GM18520 (cell line): Measurements from ENCODE around the gene MTRF1.
"Not testable (repeated sequence)": the region's sequence is repeated elsewhere in the genome, so short reads cannot be mapped to it uniquely, and the experiment has no call there.

Source experiments
- ATAC-seq: cut with Tn5 transposase; IDR thresholded peaks from one replicate; pipeline ENCODE4 v1.9.1; 2021; ENCODE audit not compliant: unreplicated experiment

MTRF1 gene

DNA sequence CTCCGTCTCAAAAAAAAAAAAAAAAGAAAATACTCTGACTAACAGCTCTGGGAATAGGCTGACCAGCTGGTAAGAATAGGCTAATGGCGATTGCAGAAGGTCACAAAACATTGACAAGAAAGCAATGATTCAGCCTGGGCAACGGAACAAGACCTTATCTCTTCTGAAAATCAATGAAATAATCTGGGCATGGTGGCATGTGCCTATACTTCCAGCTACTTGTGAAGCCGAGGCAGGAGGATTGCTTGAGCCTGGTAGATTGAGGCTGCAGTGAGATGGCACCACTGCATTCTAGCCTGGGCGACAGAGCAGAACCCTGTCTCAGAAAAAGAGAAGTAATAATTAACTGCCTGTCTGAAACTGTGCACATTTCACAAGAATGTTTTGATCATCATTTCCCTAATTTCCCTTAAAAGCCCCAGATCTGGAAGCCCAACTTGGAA is 18.8 kb upstream of the MTRF1 start:
- ATAC-seq: no peak

DNA sequence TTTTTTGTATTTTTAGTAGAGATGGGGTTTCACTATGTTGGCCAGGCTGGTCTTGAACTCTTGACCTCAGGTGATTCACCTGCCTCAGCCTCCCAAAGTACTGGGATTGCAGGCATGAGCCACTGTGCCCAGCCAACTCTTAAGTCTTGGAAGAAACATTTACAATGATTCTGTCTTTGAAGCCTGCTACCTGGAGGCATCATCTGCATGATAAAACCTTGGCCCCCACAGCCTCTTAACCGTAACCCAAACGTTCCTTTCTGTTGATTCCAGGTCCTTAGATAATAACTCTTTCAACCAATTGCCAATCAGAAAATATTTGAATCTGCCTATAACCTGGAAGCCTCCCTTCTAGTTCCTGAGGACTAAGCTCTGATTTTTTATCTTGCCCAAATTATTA is 15.8 kb upstream of the MTRF1 start:
- ATAC-seq: not testable (repeated sequence)

DNA sequence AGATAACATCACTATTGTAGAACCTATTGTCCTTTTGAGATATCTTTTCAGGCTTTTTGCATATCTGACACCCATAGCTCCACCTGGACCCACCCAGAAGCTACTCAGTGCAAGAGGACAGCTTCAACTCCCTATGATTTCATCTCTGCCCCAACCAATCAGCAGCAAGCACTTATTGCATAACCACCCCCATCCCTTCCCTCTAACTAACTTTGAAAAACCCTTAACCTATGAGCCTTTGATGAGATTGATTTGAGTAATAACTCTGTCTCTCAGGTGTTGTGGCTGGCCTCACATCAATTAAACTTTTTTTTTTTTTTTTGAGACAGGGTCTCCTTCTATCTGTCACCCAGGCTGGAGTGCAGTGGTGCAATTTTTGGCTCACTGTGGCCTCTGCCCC is 13.4 kb upstream of the MTRF1 start:
- ATAC-seq: no peak

DNA sequence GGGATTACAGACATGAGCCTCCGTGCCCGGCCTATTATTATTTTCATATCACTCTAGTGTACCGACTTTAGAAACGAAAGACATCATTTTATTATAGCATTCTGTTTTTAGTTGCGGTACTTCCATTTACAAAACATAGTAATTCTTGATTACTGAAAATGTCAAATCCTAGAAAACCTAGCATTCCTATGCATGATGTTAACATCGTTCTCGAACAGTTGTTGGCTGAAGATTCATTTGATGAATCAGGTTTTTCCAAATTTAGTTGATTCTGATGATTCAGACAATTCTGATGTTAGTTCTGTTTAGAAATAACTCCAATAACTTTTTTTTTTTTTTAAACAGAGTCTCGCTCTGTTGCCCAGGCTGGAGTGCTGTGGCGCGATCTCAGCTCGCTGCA is 11.5 kb upstream of the MTRF1 start:
- no peak for ATAC-seq

DNA sequence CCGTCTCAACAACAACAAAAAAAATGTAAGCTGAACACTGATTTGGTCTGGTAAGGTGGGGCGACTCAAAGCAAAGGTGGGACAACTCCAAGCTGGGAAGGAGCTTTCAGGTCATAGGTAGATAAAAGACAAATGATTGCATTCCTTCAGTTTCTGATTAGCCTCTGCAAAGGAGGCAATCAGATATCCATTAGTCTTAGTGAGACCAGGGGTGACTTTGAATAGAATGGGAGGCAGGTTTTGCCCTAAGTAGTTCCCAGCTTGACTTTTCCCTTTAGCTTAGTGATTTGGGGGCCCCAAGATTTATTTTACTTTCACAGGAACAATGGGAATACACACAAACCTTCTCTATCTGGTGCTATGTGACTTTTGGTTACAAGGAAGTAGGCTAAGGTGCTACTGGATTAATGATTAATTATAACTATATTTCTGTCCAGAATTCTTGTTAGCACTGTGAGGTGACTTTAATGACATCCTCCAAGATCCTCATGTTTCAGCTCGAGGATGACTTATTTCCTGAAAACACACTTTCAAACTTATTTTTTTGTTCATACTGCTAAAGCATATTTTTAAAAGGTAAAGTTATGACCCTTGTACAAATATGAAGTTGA is 10.6 kb upstream of the MTRF1 start:
- ATAC-seq: no peak

DNA sequence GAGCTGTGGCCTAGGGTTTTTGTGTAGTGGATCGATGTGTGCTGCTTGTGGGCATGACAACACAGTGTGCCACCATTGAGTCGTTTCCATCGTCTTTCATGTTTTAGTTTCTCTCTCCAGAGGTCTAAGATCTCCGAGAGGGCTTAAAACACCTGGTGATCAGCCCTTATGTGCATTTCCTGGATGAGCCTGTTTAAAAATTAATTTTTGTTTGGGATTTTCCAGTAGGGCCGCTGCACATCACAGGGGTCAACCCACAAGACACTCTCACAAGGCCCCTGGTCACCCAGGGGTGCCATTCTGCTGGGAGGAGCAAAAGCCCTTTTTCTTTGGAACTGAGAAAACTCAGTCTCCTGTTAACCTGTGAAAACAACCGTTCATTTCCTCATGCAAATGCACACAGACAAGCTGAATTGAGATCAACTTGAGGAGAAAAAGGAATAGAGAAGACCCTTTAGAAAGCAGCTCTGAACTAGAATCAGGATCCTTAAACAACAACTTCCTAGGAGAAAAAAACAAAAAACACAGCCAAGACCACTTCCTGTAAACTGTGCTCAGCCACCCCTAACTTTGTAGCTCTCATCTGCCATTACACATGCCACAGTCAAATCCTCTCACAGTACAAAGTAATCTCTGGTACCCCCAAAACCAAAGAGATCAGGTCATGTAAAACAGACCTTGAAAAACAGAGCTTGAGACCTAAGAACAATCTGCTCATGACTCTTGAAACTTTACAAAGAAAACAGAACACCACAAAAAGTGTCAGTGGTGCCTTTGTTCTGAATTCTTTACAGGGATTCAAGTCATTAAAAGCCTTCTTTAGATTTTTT is 8.3 kb upstream of the MTRF1 start:
- ATAC-seq: no peak

DNA sequence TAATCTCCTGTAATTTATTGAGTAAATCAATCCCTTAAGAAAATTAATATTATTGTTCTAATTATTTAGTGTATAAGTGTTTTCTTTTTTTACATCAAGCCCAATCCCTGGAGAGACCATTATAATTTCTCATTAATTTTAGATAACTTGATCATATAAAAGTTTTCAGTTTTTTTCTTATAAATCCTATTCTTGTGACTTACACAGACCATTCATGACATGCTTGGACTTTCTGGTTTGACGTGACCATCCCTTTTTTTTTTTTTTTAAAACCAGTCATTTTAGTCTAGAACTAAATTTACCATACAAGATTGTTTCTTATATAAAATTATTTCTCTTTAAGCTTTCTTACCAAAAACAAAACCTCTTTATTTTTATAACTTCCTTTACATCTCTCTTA is 5.4 kb upstream of the MTRF1 start:
- ATAC-seq: no peak

DNA sequence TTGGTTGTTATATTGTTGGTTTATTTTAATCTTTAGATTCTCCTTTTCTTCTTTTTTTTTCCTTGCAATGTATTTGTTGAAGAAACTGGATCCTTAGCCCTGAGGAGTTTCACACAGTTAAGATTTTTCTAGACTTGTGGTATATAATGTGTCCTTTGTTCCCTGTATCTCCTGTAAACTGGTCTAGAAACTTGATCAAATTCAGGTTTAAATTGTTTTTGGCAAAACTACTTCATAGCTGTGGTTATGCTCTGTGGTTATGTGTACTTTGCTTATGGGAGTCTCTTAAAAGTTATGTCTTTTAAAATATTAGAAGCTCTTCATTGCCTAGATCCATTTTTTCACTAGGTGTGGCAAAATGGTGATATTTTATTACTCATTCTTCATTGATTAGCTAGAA is 3.7 kb upstream of the MTRF1 start:
- no peak for ATAC-seq

DNA sequence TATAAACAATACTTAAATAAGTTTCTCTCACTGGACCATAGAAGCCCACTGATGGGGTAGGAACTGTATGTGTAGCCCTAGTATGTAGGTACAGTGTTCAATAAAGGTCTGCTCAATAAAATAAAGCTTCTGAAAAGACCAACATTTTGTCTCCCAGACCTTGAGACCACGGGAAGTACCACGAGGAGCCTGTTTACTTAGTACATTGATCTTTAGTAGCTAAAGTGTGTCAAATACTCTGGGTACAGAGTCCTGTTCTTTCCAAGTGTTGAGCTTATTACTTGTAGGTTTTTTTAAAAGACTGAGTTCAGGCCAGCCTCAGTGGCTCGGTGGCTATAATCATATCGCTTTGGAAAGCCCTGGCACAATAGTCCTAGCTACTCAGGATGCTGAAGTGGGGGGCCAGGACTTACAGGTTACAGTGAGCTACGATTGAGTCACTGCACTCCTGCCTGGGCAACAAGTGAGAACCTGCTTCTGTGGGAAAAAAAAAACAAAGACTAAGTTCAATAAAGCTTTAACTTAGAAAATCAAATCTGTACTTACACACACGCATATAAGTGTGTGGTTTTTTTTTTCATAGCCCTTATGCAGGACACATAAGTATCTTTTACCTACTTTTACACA is 3.4 kb downstream of the MTRF1 start:
- ATAC-seq: no peak

DNA sequence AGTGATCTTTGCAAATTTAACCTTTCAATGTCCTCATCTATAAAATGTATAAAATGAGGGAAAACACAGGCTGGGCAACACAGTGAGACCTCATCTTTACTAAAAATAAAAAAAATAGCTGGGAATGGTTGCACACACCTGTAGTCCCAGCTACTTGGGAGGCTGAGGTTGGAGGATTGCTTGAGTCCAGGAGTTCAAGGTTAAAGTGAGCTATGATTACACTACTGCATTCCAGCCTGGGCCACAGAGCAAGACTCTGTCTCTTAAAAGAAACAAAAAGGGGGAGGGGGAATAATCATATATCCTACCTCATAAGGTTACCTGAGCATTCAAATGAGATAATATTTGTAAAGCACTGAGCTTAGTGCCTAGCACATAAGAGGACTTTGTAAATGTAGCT is 5.8 kb downstream of the MTRF1 start:
- ATAC-seq: no peak

DNA sequence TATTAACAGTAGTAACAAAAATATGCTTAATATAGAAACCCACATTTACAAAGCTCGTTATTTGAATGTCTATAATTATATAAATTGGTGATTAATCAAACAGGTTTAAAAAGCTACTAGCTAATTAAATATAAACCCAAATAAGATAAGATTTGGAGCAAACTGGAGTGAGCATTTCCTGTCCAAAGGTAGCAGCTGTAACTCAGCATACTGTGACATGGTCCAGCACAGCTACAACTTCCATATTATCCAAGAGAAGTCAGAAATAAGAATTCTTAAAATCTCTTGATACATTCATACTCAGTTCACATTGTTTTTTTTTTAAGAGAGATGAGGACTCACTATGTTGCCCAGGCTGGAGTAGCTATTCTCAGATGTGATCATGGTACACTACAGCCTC is 8.5 kb downstream of the MTRF1 start:
- ATAC-seq: no peak

DNA sequence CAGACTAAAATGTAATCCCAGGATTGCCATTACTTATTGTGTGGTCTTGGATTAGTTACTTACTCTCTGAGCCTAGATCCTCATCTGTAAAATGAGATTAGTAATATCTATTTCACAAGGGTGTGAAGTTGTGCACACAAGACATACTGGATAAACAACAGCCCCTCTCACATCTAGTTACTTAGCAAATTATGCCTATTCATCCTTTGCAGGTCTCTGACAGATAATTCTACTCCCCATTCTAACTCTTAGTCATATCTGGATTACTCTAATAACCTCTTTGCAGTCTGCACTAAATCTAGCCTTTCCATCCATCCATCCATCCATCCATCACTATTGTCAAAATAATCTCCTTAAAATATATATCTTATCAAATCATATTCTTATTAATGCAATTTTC is 12.4 kb downstream of the MTRF1 start:
- ATAC-seq: no peak

DNA sequence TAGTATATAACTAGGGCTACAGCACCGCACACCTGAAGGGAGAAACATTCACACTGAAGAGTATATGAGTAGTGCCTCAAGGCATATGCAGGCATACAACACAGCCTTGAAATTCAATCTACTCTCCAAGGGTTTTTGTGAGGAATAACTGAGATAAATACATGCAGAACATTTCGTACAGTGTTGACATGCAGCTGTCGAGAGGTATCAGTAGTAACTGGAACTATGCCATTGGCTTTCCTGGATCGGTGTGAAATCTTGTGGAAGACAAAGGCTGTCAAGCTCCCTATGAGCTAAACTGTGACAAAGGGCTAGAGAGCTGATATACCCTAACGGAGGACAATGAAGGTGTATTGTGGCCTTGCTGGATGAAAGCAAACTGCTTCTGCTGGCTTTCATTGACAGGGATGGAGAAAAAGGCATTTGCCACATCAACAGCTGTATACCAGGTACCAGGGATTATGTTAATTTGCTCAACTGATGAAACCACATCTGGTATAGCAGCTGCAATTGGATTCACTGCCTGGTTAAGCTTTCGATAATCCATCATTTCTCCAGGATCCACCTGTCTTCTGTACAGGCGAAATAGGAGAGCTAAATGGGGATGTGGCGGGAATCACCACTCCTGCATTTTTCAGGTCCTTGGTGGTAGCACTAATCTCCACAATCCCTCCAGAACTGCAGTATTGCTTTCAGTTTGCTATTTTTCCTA is 16.3 kb downstream of the MTRF1 start:
- no peak for ATAC-seq

DNA sequence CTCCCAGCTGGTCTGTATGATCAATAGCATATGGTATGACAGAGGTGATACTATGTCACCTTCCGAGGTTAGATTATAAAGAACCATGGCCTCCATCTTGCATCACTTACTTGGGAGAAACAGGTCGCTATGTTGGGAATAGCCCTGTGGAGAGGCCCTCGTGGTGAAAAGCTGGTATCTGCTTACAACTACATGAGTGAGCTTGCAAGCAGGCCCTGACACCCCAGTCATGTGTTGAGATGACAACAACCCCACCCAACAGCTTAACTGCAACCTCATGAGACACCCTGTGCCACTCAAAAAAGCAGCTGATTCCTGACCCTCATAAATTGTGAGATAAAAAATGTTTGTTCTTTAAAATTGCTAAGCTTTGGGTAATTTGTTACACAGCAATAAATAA is 18.8 kb downstream of the MTRF1 start:
- no peak for ATAC-seq

DNA sequence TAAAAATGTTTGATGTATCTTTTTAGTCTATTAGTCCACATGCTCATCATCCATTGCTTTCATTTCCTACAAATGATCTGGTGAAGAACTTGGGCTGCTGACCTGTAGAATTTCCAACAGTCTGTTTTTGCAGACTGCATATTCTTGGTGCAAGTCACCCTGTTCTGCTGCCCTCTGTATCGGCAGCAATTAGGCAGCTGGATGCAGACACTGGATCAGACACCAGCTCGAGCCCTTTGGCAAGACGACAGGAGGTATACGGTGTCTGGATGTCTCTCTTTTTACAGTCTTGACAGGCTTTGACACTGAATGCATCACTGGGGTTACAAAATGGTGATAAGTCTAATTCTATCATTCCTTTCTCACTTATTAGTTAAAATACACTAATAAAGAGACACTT is 21.8 kb downstream of the MTRF1 start:
- no peak for ATAC-seq

DNA sequence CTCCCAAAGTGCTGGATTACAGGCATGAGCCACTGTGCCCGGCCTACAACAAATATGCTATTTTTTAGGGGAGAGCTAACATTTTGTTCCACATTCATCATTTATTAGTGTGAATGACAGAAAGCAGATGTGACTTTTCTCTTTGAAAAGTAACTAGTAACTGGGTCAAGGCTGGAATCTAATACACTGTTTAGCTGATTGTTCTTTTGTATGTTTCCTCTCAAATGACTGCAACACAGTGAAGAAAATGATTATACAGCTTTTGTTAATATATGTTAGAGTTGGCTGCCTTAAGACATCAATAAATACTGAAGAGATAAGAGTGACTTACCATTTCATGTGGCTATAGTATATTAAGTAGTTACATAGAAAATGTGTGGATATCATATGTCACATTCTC is 27.0 kb downstream of the MTRF1 start:
- ATAC-seq: no peak

DNA sequence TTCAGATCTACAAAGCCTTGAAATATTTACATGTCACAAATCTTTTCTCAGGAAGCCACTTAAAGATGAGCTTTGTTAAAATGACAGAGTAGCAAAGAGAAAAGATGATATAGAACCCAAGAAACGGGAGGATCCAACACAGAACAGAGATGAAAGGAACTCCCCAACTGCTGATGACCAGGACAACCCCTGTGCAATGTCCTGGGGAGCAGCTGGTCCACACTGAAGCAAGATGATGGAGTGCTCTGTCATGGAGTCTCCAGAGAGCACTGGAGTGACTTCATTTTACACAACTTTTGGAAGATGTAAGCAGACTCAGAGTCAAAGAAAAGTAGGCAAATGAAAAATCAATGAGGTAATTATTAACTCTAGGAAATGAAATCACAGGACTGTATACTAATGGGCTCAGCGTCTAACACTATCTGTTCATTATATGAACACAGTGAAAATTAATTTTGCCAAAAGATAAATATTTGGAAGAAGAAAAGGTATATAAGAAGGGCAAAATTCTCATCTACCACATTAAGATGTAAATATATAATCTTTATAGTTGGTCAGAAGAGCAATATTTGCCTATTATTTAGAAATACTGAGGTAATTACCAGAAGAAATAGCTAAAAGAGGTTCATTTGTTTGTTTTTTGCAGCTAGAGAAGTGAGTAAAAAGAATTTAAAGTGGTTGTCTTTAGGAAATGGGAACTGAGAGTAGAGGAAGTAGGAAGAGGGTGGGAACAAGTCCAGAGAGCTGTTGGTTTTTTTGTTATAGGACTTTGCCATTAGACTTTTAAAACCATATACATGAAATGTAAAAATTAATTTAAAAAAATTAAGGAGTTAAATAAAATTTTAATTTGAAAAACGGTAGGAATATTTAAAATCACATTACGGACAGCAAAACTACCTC is 30.5 kb downstream of the MTRF1 start:
- no peak for ATAC-seq

DNA sequence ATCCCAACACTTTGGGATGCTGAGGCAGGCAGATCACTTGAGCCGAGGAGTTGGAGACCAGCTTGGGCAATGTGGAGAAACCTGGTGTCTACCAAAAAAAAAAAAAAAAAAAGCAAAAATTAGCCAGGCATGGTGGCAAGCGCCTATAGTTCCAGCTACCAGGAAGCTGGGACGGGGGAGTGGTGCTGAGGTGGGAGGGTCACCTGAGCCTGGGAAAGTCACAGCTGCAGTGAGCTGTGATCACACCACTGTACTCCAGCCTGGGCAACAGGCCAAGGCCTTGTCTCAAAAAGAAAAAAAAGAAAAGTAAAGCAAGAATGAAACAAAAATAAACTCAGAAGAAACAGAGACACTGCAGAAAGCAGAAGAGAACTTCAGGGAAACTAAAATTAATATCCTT is 31.6 kb downstream of the MTRF1 start:
- peak; percentile 46 for ATAC-seq

DNA sequence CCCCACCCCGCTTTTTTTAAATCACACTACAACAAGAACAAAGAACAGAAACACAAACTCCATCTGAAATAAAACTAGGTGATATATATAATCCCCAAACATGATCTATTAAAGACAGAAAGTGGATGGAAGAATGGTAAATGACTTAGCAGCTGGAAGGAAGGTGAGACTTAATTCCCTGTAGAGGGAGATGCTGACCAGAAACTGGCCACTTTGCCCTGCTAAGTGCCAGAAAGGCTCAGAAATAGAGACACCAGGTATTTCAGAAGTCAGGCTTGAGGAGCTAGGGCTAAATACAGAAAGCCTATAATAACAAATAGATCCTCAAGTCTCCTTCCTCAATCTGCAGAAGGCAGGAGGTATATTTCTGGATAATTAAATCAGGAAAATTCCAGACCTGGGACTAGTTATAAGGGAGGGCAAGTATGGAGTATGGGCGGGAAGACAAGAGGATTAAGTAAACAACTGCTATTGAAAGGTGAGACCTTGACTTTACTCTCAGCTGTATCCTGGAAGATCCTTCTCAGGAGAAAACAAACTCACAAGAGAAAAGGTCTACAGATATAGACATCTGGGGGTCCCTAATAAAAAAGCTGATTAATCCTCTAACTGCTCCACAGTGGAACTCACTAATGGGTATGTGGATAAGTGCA is 32.2 kb downstream of the MTRF1 start:
- ATAC-seq: no peak

DNA sequence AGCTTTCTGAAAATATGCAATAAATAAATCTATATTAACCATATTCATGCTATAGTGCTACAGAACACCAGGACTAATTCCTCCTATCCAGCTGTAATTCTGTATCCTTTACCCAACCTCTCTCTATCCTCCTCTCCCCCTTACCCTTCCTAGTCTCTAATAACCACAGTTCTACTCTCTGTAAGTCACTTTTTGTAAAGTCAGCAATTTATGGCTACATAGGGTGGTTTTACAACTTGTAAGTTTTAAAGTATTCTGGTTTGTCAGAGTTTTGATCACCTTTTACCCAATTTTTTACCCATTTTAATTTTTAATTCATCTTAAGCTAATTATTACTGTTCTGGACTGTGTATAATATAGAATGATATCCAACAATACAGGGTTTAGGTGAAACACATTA is 34.0 kb downstream of the MTRF1 start:
- ATAC-seq: no peak
